Panc1 (cell line): ENCODE results near the gene RAPGEF5.

ENCODE experiments used
- POLR2AphosphoS5 ChIP-seq: IDR thresholded peaks from 2 replicates; pipeline ENCODE4 v1.6.1; 2012; ENCODE audit warnings: mild to moderate bottlenecking, low read depth, low read length, moderate library complexity
- TF ChIP-seq, protein P1 (sequence below): fragments of 450-650 bp; IDR thresholded peaks from 2 replicates; pipeline ENCODE4 v1.5.1; 2017; ENCODE audit warnings: mild to moderate bottlenecking

DNA sequence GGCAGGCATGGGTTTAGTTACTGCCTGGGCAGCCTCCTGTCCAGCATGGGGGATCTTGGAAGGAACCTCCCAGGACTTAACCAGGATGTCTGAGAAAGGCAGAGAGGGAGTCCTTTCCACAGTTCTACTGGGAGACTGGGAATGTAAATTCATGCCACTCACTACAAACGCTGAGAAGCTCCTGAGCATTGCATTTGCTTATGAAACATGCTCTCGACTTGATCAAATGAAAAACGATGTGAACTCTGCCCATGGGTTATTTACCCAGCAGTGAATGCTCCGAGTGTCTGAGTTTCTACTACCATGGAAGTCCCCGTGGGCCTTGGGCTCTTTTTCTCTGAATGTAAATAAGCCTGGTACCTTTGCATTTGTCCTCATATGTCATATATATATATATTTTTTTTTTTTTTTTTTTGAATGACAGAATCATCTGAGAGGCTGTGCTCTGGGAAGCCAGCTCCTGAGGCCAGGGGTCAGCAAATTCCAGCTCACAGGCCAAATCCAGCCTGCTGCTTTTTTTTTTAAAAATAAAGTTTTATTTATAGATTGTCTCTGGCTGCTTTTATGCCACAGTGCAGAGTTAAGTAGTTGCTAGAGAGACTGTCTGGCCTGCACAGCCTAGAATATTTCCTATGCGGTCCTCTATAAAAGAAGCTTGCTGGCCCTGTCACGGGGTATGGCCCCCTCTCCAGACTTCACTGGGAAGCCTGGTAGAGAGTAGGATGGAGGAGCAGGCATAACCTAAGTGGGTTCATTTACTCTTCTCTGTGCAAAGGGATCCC is 21.4 kb upstream of the RAPGEF5 start:
- TF ChIP-seq, protein P1, sequence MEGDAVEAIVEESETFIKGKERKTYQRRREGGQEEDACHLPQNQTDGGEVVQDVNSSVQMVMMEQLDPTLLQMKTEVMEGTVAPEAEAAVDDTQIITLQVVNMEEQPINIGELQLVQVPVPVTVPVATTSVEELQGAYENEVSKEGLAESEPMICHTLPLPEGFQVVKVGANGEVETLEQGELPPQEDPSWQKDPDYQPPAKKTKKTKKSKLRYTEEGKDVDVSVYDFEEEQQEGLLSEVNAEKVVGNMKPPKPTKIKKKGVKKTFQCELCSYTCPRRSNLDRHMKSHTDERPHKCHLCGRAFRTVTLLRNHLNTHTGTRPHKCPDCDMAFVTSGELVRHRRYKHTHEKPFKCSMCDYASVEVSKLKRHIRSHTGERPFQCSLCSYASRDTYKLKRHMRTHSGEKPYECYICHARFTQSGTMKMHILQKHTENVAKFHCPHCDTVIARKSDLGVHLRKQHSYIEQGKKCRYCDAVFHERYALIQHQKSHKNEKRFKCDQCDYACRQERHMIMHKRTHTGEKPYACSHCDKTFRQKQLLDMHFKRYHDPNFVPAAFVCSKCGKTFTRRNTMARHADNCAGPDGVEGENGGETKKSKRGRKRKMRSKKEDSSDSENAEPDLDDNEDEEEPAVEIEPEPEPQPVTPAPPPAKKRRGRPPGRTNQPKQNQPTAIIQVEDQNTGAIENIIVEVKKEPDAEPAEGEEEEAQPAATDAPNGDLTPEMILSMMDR: no peak
- no peak for TF ChIP-seq POLR2AphosphoS5
